A204.1 (cell line): Measurements from ENCODE around the gene IFNL1.
"Not testable (repeated sequence)": the region's sequence is repeated elsewhere in the genome, so short reads cannot be mapped to it uniquely, and the experiment has no call there.

Experiments
- FAIRE-seq: peaks from 2 replicates; lab custom pipeline; 2012; peaks lifted over from hg19 to GRCh38; lab: Jason Lieb, UNC

IFNL1 gene

DNA sequence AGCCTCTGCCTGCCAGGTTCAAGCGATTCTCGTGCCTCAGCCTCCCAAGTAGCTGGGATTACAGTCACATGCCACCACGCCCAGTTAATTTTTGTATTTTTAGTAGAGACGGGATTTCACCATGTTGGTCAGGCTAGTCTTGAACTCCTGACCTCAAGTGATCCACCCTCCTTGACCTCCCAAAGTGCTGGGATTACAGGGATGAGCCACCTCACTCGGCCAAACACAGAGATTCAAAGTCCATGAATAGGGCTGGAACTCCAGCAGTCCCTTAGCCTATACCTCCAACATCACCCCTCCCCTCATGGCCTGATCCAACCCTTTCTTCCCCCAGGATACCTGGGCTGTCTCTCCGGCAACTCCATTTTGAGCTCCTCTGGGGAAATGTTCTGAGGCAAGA, 36.5 kb downstream of the IFNL1 start:
- not testable (repeated sequence) for FAIRE-seq

DNA sequence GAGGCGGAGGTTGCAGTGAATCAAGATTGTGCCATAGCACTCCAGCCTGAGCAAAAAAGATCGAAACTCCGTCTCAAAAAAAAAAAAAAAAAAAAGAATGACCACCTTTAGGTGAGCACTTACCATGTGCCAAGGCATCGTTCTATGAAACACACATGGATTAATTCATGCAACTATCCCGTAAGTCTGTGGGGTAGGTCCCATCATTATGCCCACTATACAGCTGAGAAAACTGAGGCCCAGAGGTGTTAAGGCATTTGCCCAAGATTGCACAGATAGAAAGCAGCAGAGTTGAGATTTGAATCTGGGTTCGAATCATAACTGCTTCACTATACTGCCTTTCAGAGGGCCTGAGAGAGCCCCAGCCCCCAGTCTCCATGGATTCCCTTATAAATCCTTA, 37.3 kb downstream of the IFNL1 start:
- no peak for FAIRE-seq

DNA sequence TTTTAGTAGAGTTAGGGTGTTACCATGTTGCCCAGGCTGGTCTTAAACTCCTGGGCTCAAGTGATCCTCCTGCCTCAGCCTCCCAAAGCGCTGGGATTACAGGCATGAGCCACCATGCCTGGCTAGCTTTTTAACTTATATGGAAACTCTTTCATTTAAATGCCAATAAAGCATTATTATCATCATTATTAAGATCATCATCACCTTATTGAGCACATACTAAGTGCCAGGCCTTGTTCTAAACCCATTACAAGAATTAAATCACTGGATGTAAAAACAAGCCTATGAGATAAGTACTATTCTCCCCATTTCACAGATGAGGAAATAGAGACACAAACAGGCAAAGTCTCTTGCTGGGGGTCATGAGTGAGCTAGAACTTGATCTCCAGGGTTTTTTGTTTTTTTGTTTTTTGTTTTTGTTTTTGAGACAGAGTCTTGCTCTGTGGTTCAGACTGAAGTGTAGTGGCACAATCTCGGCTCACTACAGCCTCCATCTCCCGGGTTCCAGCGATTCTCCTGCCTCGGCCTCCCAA, 38.3 kb downstream of the IFNL1 start:
- no peak for FAIRE-seq

DNA sequence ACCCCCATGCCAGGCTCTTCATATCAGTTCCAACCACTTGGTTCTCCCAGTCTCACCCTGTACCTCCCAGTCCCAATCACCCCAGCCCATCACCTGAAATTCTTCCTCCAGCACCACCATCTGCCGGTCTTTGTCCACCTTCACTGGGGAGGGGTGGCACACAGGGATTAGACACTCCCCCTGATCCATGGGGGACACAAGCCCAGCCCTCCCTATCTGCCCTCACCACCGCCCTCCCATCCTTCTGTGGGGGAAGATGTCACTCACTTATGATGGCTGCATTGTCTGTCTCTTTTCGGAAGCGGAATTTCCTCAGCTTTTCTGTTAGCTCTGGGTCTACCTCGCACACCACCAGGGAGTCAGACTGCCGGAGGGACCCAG, 39.0 kb downstream of the IFNL1 start:
- FAIRE-seq, result no peak

DNA sequence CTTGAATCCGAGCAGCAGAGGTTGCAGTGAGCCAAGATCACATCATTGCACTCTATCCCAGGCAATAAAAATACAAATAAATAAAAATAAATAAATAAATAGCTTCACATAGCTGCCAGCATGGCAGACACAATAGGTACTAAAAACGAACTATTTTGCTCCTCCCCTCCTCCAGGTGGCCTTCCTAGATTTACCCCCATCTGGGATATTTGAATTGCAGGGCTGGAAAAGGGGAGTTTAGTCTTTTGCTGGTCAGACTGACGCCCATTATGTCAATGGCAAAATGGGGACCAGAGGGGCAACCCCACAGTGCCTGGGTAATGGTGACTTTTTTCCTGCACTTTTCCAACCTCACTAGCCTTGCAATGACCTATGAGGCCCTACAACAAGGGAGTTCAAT, 40.3 kb downstream of the IFNL1 start:
- no peak for FAIRE-seq

DNA sequence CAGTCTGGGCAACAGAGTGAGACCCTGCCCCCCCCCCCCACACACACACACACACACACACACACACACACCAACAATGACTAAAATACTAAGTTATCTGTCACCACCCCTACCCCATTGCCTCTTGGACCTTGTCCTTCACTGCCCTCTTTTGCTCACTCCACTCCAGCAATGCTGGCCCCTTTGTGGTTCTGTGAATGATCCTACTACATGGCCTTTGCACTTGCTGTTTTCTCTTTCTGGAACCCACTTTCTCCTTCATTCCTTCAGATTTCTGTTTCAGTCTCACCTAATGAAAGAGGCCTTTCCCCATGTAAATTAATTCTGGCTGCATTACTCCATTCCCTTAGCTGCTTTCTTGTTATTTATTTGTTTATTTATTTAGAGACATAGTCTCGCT, 43.5 kb downstream of the IFNL1 start:
- no peak for FAIRE-seq

DNA sequence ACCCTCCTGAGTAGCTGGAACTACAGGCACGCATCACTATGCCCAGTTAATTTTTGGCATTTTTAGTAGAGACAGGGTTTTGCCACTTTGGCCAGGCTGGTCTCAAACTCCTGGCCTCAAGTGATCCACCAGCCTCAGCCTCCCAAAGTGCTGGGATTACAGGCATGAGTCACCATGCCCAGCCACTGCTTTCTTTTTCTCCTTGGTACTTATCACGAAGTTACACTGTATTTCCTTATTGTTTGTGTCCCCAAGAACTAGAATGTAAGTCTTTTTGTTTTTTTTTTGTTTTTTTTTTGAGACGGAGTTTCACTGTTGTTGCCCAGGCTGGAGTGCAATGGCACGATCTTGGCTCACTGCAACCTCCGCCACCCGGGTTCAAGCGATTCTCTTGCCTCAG, 43.9 kb downstream of the IFNL1 start:
- not testable (repeated sequence) for FAIRE-seq

DNA sequence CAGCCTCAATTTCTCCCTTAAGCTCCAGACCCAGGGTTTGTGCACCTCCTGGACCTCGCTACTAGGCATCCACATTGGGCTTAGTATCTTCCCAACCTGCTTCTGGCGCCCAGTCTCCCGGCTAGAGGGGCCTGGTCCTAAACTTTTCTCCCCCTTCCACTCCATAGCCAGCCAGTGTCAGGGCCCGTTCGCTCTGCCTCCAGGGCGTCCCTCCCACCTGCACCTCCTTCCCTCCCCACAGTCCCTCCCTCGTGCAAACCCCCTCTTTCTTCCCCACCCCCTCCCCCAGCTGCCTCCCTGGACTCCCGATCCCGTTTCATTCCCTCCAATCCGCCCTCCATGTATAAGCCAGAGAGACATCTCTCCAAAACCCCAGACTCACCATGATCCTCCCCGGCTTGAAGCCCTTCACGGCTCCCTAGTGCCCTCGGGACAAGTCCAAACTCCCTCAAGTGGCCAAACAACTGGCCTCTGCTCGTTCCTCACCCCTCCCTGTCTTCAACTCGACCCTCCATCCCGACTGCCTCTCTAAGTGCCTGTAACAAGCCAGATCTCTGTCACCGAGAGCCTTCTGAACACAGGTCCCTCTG, 45.0 kb downstream of the IFNL1 start:
- FAIRE-seq, result no peak

DNA sequence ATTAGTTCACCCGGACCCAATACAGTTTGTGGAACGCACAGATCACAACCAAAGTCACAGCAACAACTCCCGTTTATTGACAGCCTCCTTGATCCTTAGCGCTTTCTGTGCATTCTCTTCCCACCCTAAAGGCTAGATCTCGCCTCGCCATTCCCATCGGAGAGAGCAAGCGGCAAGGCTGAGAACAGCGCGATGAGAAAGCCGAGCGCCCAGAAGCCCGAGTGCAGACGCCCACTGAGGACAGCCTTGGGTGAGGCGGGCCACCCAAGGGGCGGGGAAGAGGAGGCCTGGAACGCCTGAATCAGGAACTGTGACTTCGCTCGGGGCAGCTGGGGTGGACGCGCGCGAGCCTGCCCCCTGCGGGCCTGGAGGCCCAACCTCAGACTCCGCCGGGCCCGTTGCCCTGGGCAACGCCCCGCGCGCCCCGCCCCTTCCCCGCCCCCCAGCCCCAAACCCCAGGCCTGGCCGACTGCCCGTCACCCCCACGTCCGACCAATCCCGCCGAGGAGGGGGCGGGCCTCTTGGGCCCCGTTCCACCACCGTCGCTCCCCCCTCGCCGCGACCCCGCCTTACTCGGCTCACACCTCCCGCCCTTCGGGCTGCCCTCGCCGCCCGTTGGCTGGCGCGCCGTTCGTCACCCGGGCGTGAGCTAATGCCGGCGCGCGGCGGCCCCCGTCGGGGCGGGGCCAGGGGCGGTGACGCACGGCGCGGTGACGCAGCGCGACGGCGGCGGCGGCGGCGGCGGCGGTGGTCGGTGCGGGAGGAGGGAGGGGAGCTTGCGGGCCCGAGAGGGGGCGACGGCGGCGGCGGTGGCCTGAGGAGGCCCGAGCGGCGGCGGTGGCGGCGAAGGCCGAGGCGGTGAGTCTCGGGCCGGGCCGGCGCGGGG, 45.8 kb downstream of the IFNL1 start, which contains the start of gene SAMD4B:
SAMD4B (plus strand) TSS at position 703 of the 886 bp plus-strand sequence. CDS start 14,473 bp downstream, outside the sequence.
- no peak for FAIRE-seq

DNA sequence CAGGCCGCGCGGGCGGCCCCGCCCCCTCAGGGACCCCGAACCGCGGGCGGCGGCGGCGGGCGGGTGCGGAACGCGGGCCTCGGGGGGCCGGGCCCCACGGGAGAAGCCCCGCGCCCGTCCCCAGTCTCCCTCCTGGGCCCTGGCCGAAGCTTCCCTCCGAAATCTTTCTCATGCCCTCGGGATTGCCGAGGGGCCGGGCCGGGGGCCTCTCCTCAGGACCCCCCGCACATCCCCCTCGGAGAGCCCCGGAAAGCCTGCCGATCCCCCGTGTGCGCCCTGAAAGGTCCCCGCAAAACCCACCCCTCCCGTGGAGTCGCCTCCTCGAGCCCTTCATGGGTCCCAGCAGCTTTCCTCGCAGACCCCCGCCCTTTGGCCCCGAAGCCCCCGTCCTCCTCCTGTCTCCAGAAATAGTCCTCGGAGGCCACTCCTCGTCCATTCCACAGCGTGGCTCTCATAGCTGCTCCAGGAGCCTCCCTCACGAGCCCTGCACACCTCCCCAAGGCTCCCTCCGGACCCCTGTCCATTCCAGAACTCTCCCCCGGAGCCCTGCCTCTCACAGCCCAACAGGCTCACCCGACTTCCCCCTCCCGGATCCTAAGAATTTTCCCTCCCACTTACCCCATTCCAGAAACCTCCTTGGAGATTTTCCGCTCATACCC, 46.6 kb downstream of the IFNL1 start:
- no peak for FAIRE-seq

DNA sequence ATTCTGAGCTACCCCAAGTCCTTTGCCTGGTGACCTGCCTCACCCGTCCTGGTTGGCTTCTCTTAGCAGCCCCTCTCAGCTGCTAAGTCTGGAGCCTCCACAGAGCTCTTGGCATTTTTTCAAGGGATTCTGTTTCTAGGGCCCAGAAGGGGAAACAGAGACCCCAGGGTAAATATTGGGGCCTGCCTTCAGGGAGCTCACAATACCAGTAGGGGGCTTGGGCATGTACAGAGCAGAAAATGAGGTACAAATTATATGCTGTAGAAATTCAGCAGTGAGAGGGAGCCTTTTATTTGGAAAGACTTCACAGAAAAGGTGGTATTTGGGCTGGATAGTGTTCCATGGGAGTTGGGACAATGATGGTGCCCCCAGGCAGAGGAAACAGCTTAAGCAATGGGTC, 49.7 kb downstream of the IFNL1 start:
- FAIRE-seq, result no peak

DNA sequence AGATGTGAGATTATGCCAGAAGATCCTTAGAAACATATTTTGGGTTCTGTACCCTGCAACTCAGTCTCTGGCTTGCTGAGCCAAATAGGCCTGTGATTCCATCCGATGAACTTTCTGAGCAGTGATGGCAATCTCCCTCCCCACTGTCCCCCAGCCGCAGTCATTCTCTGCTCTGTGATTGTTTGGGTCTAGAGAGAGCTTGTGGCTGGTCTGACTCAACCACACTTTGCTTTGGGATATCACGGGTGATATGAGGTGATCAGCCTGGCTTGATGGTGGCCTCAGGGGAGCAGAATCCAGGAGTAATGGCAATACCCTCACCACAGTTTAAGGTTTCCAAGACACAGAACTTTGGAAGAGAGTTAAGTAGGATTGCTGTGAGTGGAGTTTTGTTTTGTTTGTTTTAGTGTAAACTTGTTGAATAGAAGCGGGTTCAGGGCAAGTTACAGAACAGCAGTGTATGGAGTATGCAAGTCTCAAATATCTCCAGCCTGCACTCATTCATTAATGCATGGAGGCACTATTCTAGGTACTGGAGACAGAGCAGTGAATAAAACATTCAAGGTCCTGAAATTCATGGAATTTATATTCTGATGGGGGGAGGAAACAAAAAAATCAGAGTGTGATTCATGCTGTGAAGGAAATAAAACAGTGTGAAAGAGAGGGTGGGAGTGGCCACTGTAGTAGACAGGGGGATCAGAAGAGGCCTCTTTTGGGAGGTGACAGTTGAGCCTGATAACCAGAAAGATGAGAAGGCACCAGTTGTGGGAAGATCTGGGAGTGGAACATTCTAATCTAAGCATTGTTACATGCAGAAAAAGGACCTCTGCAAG, 51.3 kb downstream of the IFNL1 start:
- no peak for FAIRE-seq
